ENCODE data around the gene FOXP1.

DNA sequence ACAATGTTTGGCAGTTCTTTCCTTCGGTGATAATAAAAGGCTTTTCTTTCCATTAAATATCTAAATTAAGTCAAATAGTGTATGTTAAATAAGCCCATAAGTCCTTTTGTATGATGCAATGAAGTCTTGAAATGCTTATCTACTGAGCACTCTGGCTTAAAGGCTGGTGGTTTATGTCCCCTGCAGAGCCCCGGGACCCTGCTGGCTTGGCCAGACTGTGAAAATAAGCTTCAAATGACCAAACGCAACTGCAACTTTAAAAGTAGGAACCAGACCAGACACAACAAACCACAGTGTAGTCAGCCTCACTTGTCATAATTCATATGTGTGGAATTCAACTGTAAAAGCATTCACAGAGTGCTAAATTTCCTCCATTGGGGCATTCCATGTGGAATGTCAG lies 72.5 kb downstream of the FOXP1 start:
- TF ChIP-seq POLR2A (IDR thresholded peaks at IDR 0.05; ENCODE audit: low read depth, low read length) (no peak), POLR2AphosphoS5 (IDR thresholded peaks at IDR 0.05; ENCODE audit: low read depth, low read length) (no peak), TAF1 (IDR thresholded peaks at IDR 0.05; ENCODE audit: borderline replicate concordance, low read depth, low read length) (no peak)

Measured in GM12892 (cell line).